GM12878 (cell line): Measurements from ENCODE around the gene CCDC102B. TPM values are rescaled to one million over a fixed set of nuclear protein-coding genes. Genes with fewer than 3 reads are reported as not detected.

ENCODE experiments used
- ATAC-seq: fragments of 200-7000 bp; cut with Tn5 transposase; 3 replicates; pipeline ENCODE4 v1.9.1; 2020; ENCODE audit warnings: mild to moderate bottlenecking, moderate library complexity
- BruUV-seq: library from RNA; stranded (reverse); fragments of 400-500 nt; replicated peaks from 2 replicates; lab custom pipeline; 2021; lab: Mats Ljungman, UMichigan
- CTCF ChIA-PET: fragments of 300-600 bp; sonication (Branson Sonifier 250); formaldehyde crosslinking; extraction: SDS; loops from one replicate; lab custom pipeline; 2021; ENCODE audit warnings: inconsistent platforms; lab: Yijun Ruan, JAX
- POLR2A ChIA-PET: fragments of 350-600 bp; formaldehyde crosslinking; extraction: SDS; loops from one replicate; lab custom pipeline; 2021; ENCODE audit warnings: inconsistent platforms; lab: Charles Lee
- RAD21 ChIA-PET: fragments of 300-600 bp; sonication (Branson Sonifier 250); formaldehyde crosslinking; loops from one replicate; lab custom pipeline; 2023; ENCODE audit warnings: antibody characterized with exemption; ENCODE audit not compliant: unreplicated experiment; lab: Charles Lee
- SMC1A ChIA-PET: fragments of 300-600 bp; sonication (Branson Sonifier 250); formaldehyde crosslinking; loops from one replicate; lab custom pipeline; 2023; ENCODE audit not compliant: unreplicated experiment, uncharacterized antibody; lab: Charles Lee
- DNase-seq: peaks from one replicate; pipeline ENCODE4 v3.0.0-alpha.2; 2011; ENCODE audit warnings: low read depth, low spot score
- FAIRE-seq: peaks from 3 replicates; lab custom pipeline; 2011; peaks lifted over from hg19 to GRCh38; lab: Jason Lieb, UNC
- H2AFZ ChIP-seq: 2 replicates; pipeline ENCODE4 v1.6.0; 2011; ENCODE audit warnings: low read depth, low read length, control low read depth; ENCODE audit not compliant: control insufficient read depth
- H3K27ac ChIP-seq: 2 replicates; pipeline ENCODE4 v1.5.1; 2011; ENCODE audit warnings: control low read depth; ENCODE audit not compliant: control insufficient read depth, insufficient read depth
- H3K27me3 ChIP-seq, 2 experiments: replicated peaks in 1 of 2; 2 replicates each; pipeline versions ENCODE4 v1.6.0 to v1.6.1; 2011; ENCODE audit warnings: low read length in 1 of 2; ENCODE audit not compliant: control insufficient read depth in 2 of 2, insufficient read depth in 2 of 2
- H3K36me3 ChIP-seq, 2 experiments: 2 replicates each; pipeline ENCODE4 v1.5.1; 2011; ENCODE audit warnings: low read length in 1 of 2; ENCODE audit not compliant: control insufficient read depth in 2 of 2, insufficient read depth in 2 of 2
- H3K4me1 ChIP-seq: 2 replicates; pipeline ENCODE4 v1.6.1; 2011; ENCODE audit warnings: mild to moderate bottlenecking, low read length, moderate library complexity, mixed read lengths; ENCODE audit not compliant: control insufficient read depth, insufficient read depth
- H3K4me2 ChIP-seq: 2 replicates; pipeline ENCODE4 v1.6.0; 2011; ENCODE audit warnings: control low read depth; ENCODE audit not compliant: control insufficient read depth, insufficient read depth
- H3K4me3 ChIP-seq: fragments of 200-600 bp; sonication (generic); 2 replicates; pipeline ENCODE4 v1.5.1; 2016
- H3K79me2 ChIP-seq: 2 replicates; pipeline ENCODE4 v1.6.0; 2011; ENCODE audit warnings: low read length; ENCODE audit not compliant: control insufficient read depth, insufficient read depth
- H3K9ac ChIP-seq: 2 replicates; pipeline ENCODE4 v1.8.0; 2011; ENCODE audit warnings: low read length, control low read depth, mixed read lengths; ENCODE audit not compliant: control insufficient read depth, insufficient read depth
- H3K9me3 ChIP-seq: replicated peaks from 3 replicates; pipeline ENCODE4 v1.5.1; 2011; ENCODE audit warnings: mild to moderate bottlenecking, low read length; ENCODE audit not compliant: control insufficient read depth, insufficient read depth
- H4K20me1 ChIP-seq: 2 replicates; pipeline ENCODE4 v1.6.0; 2011; ENCODE audit not compliant: control insufficient read depth, insufficient read depth
- ATF3 ChIP-seq: IDR thresholded peaks from 2 replicates; pipeline ENCODE4 v1.6.1; 2011; ENCODE audit warnings: low read depth, mild to moderate bottlenecking, low read length, moderate library complexity, borderline replicate concordance; ENCODE audit errors: extremely low read depth
- BMI1 ChIP-seq: fragments of 450-650 bp; IDR thresholded peaks from 2 replicates; pipeline ENCODE4 v1.6.1; 2016; ENCODE audit warnings: mild to moderate bottlenecking, moderate library complexity, borderline replicate concordance
- CUX1 ChIP-seq: IDR thresholded peaks from 2 replicates; pipeline ENCODE4 v1.6.1; 2012; ENCODE audit warnings: improper control_type of control experiment, low read depth, low read length; ENCODE audit not compliant: insufficient replicate concordance
- ELK1 ChIP-seq: IDR thresholded peaks from 2 replicates; pipeline ENCODE4 v1.6.1; 2012; ENCODE audit warnings: low read depth, low read length, improper control_type of control experiment
- KDM1A ChIP-seq: fragments of 200-600 bp; sonication (generic); IDR thresholded peaks from 2 replicates; pipeline ENCODE4 v1.6.1; 2016; ENCODE audit warnings: borderline replicate concordance
- NFYA ChIP-seq: IDR thresholded peaks from 2 replicates; pipeline ENCODE4 v1.6.1; 2011; ENCODE audit warnings: low read depth, mild to moderate bottlenecking, low read length, improper control_type of control experiment, borderline replicate concordance
- ZNF217 ChIP-seq: fragments of 450-650 bp; IDR thresholded peaks from 2 replicates; pipeline ENCODE4 v1.6.1; 2017; ENCODE audit warnings: antibody characterized with exemption, mild to moderate bottlenecking
- ZNF592 ChIP-seq: fragments of 450-650 bp; IDR thresholded peaks from 2 replicates; pipeline ENCODE4 v1.6.1; 2017; ENCODE audit warnings: mild to moderate bottlenecking, moderate library complexity
- WGBS: methylation state at CpG from one replicate; pipeline ENCODE4 v1.1.6; 2016; ENCODE audit warnings: low lambda C conversion rate; ENCODE audit not compliant: insufficient replicate concordance, insufficient coverage; ENCODE audit errors: missing lambda C conversion rate; 5-methylcytosine and 5-hydroxymethylcytosine counted together
- in situ Hi-C: fragments of 300-500 bp; cut with MboI; formaldehyde crosslinking; loops from 9 replicates; pipeline ENCODE4 v1.14.3; 2018; ENCODE audit warnings: mixed read lengths
- intact Hi-C: fragments of 100-400 bp; cut with micrococcal nuclease; formaldehyde crosslinking; loops from one replicate; pipeline ENCODE4 v1.14.2; 2022; ENCODE audit not compliant: unreplicated experiment
- polyA plus RNA-seq, 11 experiments: library from polyadenylated mRNA; depleted of rRNA in 4 of 11; unstranded in 6 of 11; stranded (reverse) in 5 of 11; fragments of >200 nt; fragmentation: Nextera tagmentation in 4 of 11; fragmentation: Illumina TruSeq in 1 of 11; extraction: Ambion mirVana in 4 of 11; extraction: Trizol in 1 of 11; gene quantifications; 1 replicate in 1 of 11; 2 replicates in 10 of 11; pipeline versions ENCODE4 v1.2.1 to v1.2.3, GENCODE V29; 2011 to 2016; ENCODE audit warnings: inconsistent platforms in 2 of 11, missing spikeins in 2 of 11, low read depth in 1 of 11
- total RNA-seq, 4 experiments: library from RNA; depleted of rRNA in 3 of 4; stranded (reverse); fragments of >200 nt in 3 of 4; fragmentation: Illumina TruSeq in 1 of 4; extraction: Trizol in 1 of 4; gene quantifications; 2 replicates each; pipeline versions ENCODE4 v1.2.1 to v1.2.3, GENCODE V29; 2013 to 2021

CCDC102B gene
- total and polyA plus RNA-seq, 10 of the 15 experiments (the other 5 are each of a cell fraction or from before 2014, with no cell fraction given), result 2.7 to 4.7 (median 3.3) TPM

- TF ChIP-seq ZNF217, result no peak
These were observed 45.1 kb downstream of the CCDC102B start (continued) for GRCh38 chr18:68842951-68843350.

GRCh38 chr18:68843473-68844089 is 45.7 kb downstream of the CCDC102B start:
- no peak overlapping the region for H2AFZ ChIP-seq
- SMC1A ChIA-PET, result interaction anchor here (1.1 kb wide), 1 partner anchor 1243 kb away, joined by 3 read pairs; no protein-coding TSS in a partner anchor
- CTCF ChIA-PET, result interaction anchor here (0.7 kb wide), 1 partner anchor 48 kb away, joined by 3 read pairs; no protein-coding TSS in a partner anchor
- H3K9me3 ChIP-seq, result no peaks in the 10 kb centered on the region
- no peak for ATAC-seq
- H3K4me3 ChIP-seq, result no peak overlapping the region
- no peaks in the 10 kb centered on the region for H3K27me3 ChIP-seq
- intact Hi-C loops (no loop called here), in situ Hi-C loops (loop anchor here (10.0 kb wide), 2 partner anchors 1251 to 1601 kb away; no protein-coding TSS in a partner anchor)
- POLR2A ChIA-PET, result no interaction called here
- no TSS peak for BruUV-seq
- H3K79me2 ChIP-seq, result no peaks in the 10 kb centered on the region
- no peaks in the 10 kb centered on the region for H4K20me1 ChIP-seq
- no peaks in the 10 kb centered on the region for H3K36me3 ChIP-seq
- no peak overlapping the region for H3K27ac ChIP-seq
- no peaks in the 10 kb centered on the region for H3K4me1 ChIP-seq
- DNase-seq, result no peak
- FAIRE-seq, result no peak
- RAD21 ChIA-PET, result no interaction called here
- WGBS, result 0% methylated on average over 2 of the region's 2 CpGs
- H3K4me2 ChIP-seq, result no peak overlapping the region
- H3K9ac ChIP-seq, result no peak overlapping the region
- TF ChIP-seq NFYA (no peak), BMI1 (no peak), ELK1 (no peak), ZNF592 (no peak), KDM1A (no peak), ATF3 (no peak), CUX1 (no peak)
